ENCODE data around the gene UBC.

DNA sequence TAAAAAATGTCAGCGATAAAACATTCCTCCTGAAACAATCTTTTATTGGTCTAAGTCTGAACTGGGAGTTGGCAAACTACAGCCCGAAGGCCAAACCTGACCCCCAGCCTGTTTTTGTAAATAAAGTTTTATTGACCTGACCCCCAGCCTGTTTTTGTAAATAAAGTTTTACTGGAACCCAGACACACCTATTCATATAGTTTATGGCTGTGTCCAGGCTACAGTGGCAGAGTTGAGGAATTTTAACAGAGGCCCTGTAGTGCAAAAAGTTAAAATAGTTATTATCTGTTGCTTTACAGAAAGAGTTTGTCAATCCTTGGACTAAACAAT is 38.7 kb downstream of the UBC start:
- TF ChIP-seq RFX5 (IDR thresholded peaks at IDR 0.05; ENCODE audit: low read depth, low read length) (no peak), CTCF (conservative IDR thresholded peaks at IDR 0.05; ENCODE audit: low read depth, low read length) (no peak), POLR2A (IDR thresholded peaks at IDR 0.05; ENCODE audit: low read depth, low read length) (no peak), RCOR1 (IDR thresholded peaks at IDR 0.05; ENCODE audit: insufficient replicate concordance, low read length) (no peak), MAZ (IDR thresholded peaks at IDR 0.05; ENCODE audit: borderline replicate concordance, low read depth, low read length) (no peak), MXI1 (IDR thresholded peaks at IDR 0.05; ENCODE audit: borderline replicate concordance, low read depth, low read length) (no peak), MAFK (IDR thresholded peaks at IDR 0.05; ENCODE audit: low read depth, low read length) (no peak), RAD21 (IDR thresholded peaks at IDR 0.05; ENCODE audit: low read length) (no peak), SMC3 (IDR thresholded peaks at IDR 0.05; ENCODE audit: low read depth, low read length) (no peak), CEBPB (IDR thresholded peaks at IDR 0.05; ENCODE audit: low read depth, low read length) (no peak)
